GM13976 (cell line): Measurements from ENCODE around the gene CETN1.

Experiments used
- DNase-seq: peaks from one replicate; pipeline ENCODE4 v3.0.0; 2012; ENCODE audit warnings: low spot score
- in situ Hi-C: fragments of 300-500 bp; cut with MboI; formaldehyde crosslinking; loops from one replicate; pipeline ENCODE4 v1.12.0; 2022; ENCODE audit warnings: low sequenced_read_pairs, mixed read lengths, inconsistent platforms; ENCODE audit not compliant: unreplicated experiment
- TF ChIP-seq, protein P1 (sequence below): IDR thresholded peaks from 2 replicates; pipeline ENCODE4 v1.5.1; 2012; ENCODE audit warnings: borderline replicate concordance, mild to moderate bottlenecking; ENCODE audit not compliant: insufficient read depth; ENCODE audit errors: extremely low read depth, missing control alignments, control extremely low read depth

Gene CETN1

GRCh38 chr18:616380-616995 is 36.3 kb downstream of the CETN1 start:
- DNase-seq, result peak; percentile 41
- TF ChIP-seq, protein P1, sequence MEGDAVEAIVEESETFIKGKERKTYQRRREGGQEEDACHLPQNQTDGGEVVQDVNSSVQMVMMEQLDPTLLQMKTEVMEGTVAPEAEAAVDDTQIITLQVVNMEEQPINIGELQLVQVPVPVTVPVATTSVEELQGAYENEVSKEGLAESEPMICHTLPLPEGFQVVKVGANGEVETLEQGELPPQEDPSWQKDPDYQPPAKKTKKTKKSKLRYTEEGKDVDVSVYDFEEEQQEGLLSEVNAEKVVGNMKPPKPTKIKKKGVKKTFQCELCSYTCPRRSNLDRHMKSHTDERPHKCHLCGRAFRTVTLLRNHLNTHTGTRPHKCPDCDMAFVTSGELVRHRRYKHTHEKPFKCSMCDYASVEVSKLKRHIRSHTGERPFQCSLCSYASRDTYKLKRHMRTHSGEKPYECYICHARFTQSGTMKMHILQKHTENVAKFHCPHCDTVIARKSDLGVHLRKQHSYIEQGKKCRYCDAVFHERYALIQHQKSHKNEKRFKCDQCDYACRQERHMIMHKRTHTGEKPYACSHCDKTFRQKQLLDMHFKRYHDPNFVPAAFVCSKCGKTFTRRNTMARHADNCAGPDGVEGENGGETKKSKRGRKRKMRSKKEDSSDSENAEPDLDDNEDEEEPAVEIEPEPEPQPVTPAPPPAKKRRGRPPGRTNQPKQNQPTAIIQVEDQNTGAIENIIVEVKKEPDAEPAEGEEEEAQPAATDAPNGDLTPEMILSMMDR, result peak; percentile 40
- in situ Hi-C loops, result loop anchor here (10.0 kb wide), 1 partner anchor 332 kb away; no protein-coding TSS in a partner anchor

- DNase-seq, result no peak
- TF ChIP-seq, protein P1, result no peak
- in situ Hi-C loops, result loop anchor here (10.0 kb wide), 1 partner anchor 333 kb away; no protein-coding TSS in a partner anchor
Observed at GRCh38 chr18:617970-618504, 37.9 kb downstream of the CETN1 start.

- TF ChIP-seq, protein P1, result no peak
- in situ Hi-C loops, result loop anchor here (10.0 kb wide), 1 partner anchor 334 kb away; no protein-coding TSS in a partner anchor
- DNase-seq, result no peak
Observed at GRCh38 chr18:618618-619017, 38.4 kb downstream of the CETN1 start.

- in situ Hi-C loops, result loop anchor here (10.0 kb wide), 1 partner anchor 213 kb away; no protein-coding TSS in a partner anchor
- TF ChIP-seq, protein P1, result no peak
- DNase-seq, result no peak
Observed at GRCh38 chr18:621291-622043, 41.3 kb downstream of the CETN1 start.

GRCh38 chr18:622289-622688 is 42.1 kb downstream of the CETN1 start:
- TF ChIP-seq, protein P1, result no peak
- no peak for DNase-seq
- in situ Hi-C loops, result loop anchor here (10.0 kb wide), 1 partner anchor 213 kb away; no protein-coding TSS in a partner anchor

DNA sequence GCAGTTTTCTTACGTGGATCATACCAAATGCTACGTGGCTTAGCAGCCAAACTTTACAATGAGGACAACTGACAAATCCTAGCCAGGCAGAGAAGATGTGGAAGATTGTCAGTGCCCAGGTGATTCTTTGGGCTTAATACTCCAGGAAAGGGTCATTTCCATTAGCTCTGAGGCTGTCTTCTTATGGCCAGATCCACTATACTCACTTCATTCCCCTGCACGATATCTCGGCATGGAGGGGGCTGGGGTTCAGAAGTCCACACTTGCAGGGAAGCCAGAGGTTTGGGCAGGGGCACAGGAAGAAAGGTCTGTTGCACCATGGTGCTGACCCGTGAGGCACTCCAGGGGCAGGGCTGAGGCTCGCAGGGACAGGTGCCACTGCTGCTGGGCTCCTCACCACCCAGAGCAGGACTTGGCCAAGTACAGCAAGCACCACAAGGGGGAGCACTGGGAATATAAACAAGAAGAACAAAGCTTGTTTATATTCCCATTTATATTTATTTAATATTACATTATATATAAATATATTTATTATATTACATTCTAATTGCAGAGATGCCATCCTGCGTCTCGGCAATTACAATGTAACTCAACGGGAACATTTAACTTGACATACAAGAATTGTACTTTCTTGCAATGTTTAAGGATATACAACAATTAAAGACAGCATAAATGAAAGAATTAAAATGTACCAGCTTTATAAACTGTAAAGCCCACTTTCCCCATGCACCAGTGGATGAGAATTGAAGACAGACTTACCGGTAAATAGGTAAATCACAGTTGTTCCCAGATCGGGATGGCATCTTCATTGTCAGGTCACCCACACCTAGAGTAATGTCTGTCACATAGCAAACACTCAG is 43.8 kb downstream of the CETN1 start:
- DNase-seq, result peak; percentile 60
- TF ChIP-seq, protein P1, result peak; percentile 78
- in situ Hi-C loops, result loop anchor here (10.0 kb wide), 1 partner anchor 211 kb away; no protein-coding TSS in a partner anchor
